Measurements from ENCODE around the gene NRL.

DNA sequence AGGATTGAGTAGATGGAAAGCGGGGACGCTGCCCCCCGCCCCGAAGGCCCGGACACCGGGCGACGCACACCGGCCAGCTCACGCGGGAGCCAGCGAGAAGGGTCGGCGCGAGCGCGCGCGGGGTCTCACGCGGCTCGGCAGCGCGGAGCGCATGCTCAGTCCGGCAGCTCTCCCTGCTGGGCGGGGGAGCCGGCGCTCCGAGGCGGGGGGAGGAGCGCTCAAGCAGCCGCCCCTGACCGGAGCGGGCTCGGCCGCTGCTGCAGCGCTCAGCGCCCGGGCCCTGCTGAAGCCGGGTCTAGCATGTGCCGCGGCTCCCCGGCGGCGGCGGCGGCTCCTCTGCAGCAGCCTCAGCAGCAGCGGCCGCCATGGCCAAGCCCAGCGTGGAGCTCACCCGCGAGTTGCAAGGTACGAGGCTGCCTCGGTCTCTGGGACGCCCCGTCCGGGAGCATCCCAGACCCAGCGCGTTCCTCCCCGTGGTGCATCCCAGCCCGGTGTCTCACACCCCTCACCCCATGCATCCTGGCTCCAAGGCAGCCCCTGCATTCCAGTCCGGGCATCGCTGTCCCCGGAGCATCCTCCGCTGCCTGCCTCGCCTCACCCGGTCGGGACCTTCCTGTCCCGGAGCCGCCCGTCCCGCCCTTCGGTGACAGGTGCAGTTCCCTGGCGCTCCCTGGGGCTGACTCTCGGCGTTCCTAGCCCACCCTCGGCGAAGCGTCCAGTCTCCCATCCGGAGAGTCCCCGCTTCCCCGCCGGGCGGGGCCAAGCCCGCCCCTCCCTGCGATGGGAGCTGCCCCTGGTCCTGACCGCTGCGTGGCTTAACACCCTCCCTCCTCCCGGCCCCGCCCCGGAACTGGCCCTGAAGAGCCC, 62.7 kb downstream of the NRL start, which contains the start of gene CARMIL3:
- TF ChIP-seq, protein P1, sequence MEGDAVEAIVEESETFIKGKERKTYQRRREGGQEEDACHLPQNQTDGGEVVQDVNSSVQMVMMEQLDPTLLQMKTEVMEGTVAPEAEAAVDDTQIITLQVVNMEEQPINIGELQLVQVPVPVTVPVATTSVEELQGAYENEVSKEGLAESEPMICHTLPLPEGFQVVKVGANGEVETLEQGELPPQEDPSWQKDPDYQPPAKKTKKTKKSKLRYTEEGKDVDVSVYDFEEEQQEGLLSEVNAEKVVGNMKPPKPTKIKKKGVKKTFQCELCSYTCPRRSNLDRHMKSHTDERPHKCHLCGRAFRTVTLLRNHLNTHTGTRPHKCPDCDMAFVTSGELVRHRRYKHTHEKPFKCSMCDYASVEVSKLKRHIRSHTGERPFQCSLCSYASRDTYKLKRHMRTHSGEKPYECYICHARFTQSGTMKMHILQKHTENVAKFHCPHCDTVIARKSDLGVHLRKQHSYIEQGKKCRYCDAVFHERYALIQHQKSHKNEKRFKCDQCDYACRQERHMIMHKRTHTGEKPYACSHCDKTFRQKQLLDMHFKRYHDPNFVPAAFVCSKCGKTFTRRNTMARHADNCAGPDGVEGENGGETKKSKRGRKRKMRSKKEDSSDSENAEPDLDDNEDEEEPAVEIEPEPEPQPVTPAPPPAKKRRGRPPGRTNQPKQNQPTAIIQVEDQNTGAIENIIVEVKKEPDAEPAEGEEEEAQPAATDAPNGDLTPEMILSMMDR (IDR thresholded peaks at IDR 0.05; ENCODE audit: low read depth, low read length): no peak
- no peak for TF ChIP-seq EZH2phosphoT487 (IDR thresholded peaks at IDR 0.05; ENCODE audit: low read depth)
